ENCODE results near the gene COX14.

COX14 gene

DNA sequence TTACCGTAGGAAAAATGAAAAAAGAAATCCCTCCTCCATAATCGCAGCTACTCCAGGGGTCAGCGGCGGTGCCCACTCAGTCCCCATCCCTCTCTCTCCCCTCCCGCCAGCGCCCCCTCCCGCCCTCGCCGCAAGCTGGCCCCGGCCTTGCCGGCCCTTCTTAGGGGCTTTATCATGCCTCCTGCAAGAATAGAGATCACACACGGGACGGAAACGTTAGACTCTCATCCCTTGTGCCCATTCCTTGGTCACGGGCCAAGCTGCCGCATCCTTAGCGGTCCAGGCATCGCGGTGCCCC is 692 bp upstream of the COX14 start:
- peak overlapping the region; percentile 75 for H2AFZ ChIP-seq (ENCODE audit: low read depth, low read length)
- H3K9me3 ChIP-seq (ENCODE audit: insufficient read depth, low read length), result no peaks in the 10 kb centered on the region
- H3K4me2 ChIP-seq (ENCODE audit: low read length), result peak overlapping the region; percentile 81
- H3K79me2 ChIP-seq (ENCODE audit: low read length), result peaks cover 41% of the 10 kb centered on the region
- peak overlapping the region; percentile 80 for H3K4me3 ChIP-seq (ENCODE audit: low read length)
- H3K27me3 ChIP-seq (ENCODE audit: low read depth, low read length), result no peaks in the 10 kb centered on the region
- no peaks in the 10 kb centered on the region for H4K20me1 ChIP-seq (ENCODE audit: insufficient read depth, low read length)
- H3K9ac ChIP-seq (ENCODE audit: low read length), result peak overlapping the region; percentile 56
- peak overlapping the region; percentile 41 for H3K27ac ChIP-seq (ENCODE audit: low read length)
- H3K36me3 ChIP-seq (replicated peaks; ENCODE audit: low read depth, low read length), result no peaks in the 10 kb centered on the region
- peaks cover 15% of the 10 kb centered on the region for H3K4me1 ChIP-seq (ENCODE audit: low read length)
- TF ChIP-seq, protein P1, sequence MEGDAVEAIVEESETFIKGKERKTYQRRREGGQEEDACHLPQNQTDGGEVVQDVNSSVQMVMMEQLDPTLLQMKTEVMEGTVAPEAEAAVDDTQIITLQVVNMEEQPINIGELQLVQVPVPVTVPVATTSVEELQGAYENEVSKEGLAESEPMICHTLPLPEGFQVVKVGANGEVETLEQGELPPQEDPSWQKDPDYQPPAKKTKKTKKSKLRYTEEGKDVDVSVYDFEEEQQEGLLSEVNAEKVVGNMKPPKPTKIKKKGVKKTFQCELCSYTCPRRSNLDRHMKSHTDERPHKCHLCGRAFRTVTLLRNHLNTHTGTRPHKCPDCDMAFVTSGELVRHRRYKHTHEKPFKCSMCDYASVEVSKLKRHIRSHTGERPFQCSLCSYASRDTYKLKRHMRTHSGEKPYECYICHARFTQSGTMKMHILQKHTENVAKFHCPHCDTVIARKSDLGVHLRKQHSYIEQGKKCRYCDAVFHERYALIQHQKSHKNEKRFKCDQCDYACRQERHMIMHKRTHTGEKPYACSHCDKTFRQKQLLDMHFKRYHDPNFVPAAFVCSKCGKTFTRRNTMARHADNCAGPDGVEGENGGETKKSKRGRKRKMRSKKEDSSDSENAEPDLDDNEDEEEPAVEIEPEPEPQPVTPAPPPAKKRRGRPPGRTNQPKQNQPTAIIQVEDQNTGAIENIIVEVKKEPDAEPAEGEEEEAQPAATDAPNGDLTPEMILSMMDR (IDR thresholded peaks at IDR 0.05; ENCODE audit: low read depth, low read length), result peak; percentile 95; the same call in 1 of the 2 replicates
- TF ChIP-seq EZH2phosphoT487 (IDR thresholded peaks at IDR 0.05; ENCODE audit: low read depth), result no peak

DNA sequence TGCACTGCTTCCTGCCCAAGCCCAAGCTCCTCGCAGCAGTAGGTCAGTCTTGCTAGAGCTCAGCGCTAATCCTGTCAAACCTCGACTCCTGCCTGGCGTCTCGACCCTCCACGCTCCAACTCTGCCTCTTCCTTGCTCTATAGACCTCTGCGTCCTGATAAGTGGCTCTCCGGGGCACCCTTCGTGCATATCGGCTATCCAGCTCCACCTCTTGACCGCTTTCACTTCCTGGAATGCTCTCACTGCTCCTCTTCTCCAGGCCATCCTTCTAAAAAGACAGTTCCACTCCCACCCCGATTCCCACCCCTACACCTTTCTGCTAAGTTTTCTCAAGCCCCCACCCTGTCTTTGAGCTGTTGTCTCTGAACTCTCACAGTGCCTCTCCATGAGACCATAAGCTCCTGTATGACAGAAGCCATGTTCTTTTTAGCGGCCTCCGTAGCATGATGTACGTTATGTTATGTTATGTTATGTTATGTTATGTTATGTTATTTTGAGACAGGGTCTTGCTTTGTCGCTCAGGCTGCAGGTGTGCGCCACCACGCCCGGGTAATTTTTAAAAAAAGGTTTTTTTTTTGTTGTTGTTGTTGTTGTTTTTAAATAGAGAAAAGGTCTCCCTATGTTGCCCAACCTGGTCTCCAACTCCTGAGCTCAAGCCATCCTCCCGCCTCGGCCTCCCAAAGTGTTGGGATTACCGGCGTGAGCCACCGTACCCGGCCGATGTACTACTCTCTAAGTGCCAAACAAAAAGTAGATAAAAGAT is 601 bp downstream of the COX14 start:
- peak overlapping the region; percentile 80 for H3K9ac ChIP-seq (ENCODE audit: low read length)
- H3K79me2 ChIP-seq (ENCODE audit: low read length), result peaks cover 53% of the 10 kb centered on the region
- no peaks in the 10 kb centered on the region for H3K27me3 ChIP-seq (ENCODE audit: low read depth, low read length)
- H3K9me3 ChIP-seq (ENCODE audit: insufficient read depth, low read length), result no peaks in the 10 kb centered on the region
- no peaks in the 10 kb centered on the region for H4K20me1 ChIP-seq (ENCODE audit: insufficient read depth, low read length)
- H3K36me3 ChIP-seq (replicated peaks; ENCODE audit: low read depth, low read length), result peaks cover 2% of the 10 kb centered on the region
- peak overlapping the region; percentile 77 for H3K27ac ChIP-seq (ENCODE audit: low read length)
- H2AFZ ChIP-seq (ENCODE audit: low read depth, low read length), result 0 out of 2 replicates have a peak overlapping the region, but pooled peaks have one; percentile 43
- H3K4me3 ChIP-seq (ENCODE audit: low read length), result peak overlapping the region; percentile 94
- no peak for TF ChIP-seq EZH2phosphoT487 (IDR thresholded peaks at IDR 0.05; ENCODE audit: low read depth)
- TF ChIP-seq, protein P1 (IDR thresholded peaks at IDR 0.05; ENCODE audit: low read depth, low read length), result no peak
- peak overlapping the region; percentile 60 for H3K4me2 ChIP-seq (ENCODE audit: low read length)
- peaks cover 15% of the 10 kb centered on the region for H3K4me1 ChIP-seq (ENCODE audit: low read length)

DNA sequence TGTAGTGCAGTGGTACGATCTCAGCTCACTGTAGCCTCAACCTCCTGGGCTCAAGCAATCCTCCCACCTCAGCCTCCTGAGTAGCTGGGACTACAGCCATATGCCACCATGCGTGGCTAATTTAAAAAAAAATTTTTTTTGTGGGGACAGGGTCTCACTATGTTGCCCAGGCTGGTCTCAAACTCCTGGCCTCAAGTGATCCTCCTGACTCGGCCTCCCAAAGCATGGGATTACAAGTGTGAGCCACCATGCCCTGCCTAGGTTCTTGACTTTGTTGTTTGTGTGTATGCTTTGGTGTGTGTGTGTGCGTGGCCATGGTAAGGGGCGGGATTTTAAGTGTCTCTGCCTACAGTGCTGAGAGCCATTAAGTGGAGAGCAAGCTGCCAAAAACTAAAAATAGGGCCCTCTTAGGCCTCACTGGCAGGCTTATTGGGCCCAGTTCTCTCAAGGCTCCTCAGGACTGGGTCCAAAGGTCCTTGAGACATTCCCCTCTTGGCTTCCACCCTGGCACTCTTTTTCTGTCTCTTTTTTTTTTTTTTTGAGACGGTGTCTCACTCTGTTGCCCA is 5.1 kb downstream of the COX14 start:
- no peak for TF ChIP-seq EZH2phosphoT487 (IDR thresholded peaks at IDR 0.05; ENCODE audit: low read depth)
- TF ChIP-seq, protein P1 (IDR thresholded peaks at IDR 0.05; ENCODE audit: low read depth, low read length), result no peak
- Histone ChIP-seq H3K9me3 (ENCODE audit: insufficient read depth, low read length) (no peaks in the 10 kb centered on the region), H3K9ac (ENCODE audit: low read length) (no peak overlapping the region), H4K20me1 (ENCODE audit: insufficient read depth, low read length) (peaks cover 4% of the 10 kb centered on the region; the same call in 1 of the 2 replicates), H3K27me3 (ENCODE audit: low read depth, low read length) (no peaks in the 10 kb centered on the region), H3K4me1 (ENCODE audit: low read length) (no peaks in the 10 kb centered on the region), H3K4me2 (ENCODE audit: low read length) (no peak overlapping the region), H3K79me2 (ENCODE audit: low read length) (peaks cover 74% of the 10 kb centered on the region), H2AFZ (ENCODE audit: low read depth, low read length) (no peak overlapping the region), H3K27ac (ENCODE audit: low read length) (no peak overlapping the region), H3K4me3 (ENCODE audit: low read length) (no peak overlapping the region), H3K36me3 (replicated peaks; ENCODE audit: low read depth, low read length) (peaks cover 25% of the 10 kb centered on the region)

DNA sequence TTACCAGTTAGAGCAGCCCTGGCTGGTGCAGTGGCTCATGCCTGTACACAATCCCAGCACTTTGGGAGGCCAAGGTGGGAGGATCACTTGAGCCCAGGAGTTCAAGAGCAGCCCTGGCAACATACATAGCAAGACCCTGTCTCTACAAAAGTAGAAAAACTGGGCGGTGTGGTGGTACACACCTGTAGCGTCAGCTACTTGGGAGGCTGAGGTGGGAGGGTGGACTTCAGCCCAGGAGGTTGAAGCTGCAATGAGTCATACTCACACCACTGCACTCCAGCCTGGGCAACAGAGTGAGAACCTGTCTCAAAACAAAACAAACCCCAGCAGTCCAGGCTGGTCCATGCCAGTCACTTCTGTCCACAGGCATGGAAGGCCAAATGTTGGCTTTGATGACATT is 7.4 kb downstream of the COX14 start:
- Histone ChIP-seq H3K27me3 (ENCODE audit: low read depth, low read length) (no peaks in the 10 kb centered on the region), H3K79me2 (ENCODE audit: low read length) (peaks cover 51% of the 10 kb centered on the region), H3K4me1 (ENCODE audit: low read length) (no peaks in the 10 kb centered on the region), H2AFZ (ENCODE audit: low read depth, low read length) (no peak overlapping the region), H4K20me1 (ENCODE audit: insufficient read depth, low read length) (peaks cover 4% of the 10 kb centered on the region; the same call in 1 of the 2 replicates), H3K4me3 (ENCODE audit: low read length) (no peak overlapping the region), H3K9me3 (ENCODE audit: insufficient read depth, low read length) (no peaks in the 10 kb centered on the region), H3K36me3 (replicated peaks; ENCODE audit: low read depth, low read length) (peaks cover 34% of the 10 kb centered on the region), H3K27ac (ENCODE audit: low read length) (no peak overlapping the region), H3K9ac (ENCODE audit: low read length) (no peak overlapping the region), H3K4me2 (ENCODE audit: low read length) (no peak overlapping the region)
- TF ChIP-seq, protein P1 (IDR thresholded peaks at IDR 0.05; ENCODE audit: low read depth, low read length), result no peak
- TF ChIP-seq EZH2phosphoT487 (IDR thresholded peaks at IDR 0.05; ENCODE audit: low read depth), result no peak

Measured in OCI-LY3 (cell line).